Dermis microvascular lymphatic vessel endothelial cell (primary cell): ENCODE measurements around the gene TMEM141. TPM values are rescaled to one million over a fixed set of nuclear protein-coding genes. Genes with fewer than 3 reads are reported as not detected.
"Not testable (repeated sequence)": the region's sequence is repeated elsewhere in the genome, so short reads cannot be mapped to it uniquely, and the experiment has no call there.

ENCODE experiments used
- DNase-seq, 2 donors: peaks; one replicate each; pipeline versions ENCODE4 v3.0.0 to v3.0.0-alpha.2; 2010; ENCODE audit warnings: low read depth in 2 of 2
- total RNA-seq: library from RNA; depleted of rRNA; stranded (reverse); fragments of >200 nt; gene quantifications from 2 replicates; pipeline ENCODE4 v1.2.1, GENCODE V29; 2014

The TMEM141 gene
- total RNA-seq, 1 donor from 2014 or later = 58.8 TPM

- not testable (repeated sequence) for DNase-seq
Measured at GRCh38 chr9:136755302-136756133, 35.6 kb upstream of the TMEM141 start.

- no peak for DNase-seq
Measured at GRCh38 chr9:136756134-136756438, 35.1 kb upstream of the TMEM141 start.

DNA sequence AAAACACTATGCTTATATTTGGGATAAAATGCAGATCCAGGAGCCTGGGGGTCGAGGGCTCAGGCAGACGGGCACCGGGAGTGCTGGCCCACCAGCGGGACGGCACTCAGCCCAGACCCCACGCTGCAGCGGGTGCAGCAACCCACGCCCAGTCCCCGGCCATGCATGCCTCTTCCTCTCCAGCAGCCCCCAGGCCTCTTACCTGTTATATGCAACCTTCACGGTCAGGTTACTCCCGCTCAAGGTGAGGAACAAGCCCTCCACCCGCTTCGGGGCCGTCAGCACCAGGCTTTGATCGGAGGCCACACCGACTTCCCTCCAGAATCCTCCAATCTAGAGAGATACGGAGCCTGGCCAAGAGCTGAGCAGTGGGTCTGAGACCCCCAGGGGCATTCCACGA, 34.3 kb upstream of the TMEM141 start:
- DNase-seq = no peak

- no peak for DNase-seq
Measured at GRCh38 chr9:136757328-136757727, 33.8 kb upstream of the TMEM141 start.

GRCh38 chr9:136757751-136758140, 33.4 kb upstream of the TMEM141 start:
- no peak for DNase-seq

DNA sequence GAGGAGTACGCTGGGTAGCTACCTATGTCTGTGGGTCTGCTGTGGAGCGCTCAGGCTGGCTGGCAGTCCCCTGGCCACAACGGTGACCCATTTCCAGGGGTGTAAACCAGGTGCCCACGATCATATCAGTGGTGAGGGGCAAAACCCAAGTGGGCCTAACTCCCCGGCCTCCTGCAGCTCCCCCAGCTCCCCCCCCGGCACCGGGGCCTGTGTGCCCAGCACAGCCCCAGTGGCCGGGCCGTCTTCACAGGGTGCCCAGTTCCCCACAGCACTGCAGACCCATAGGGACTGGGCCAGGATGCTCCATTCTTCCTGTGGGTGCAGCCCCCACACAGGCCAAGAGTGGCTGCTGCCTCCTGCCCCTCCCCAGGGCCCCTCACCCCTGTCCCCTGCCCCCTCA, 32.1 kb upstream of the TMEM141 start:
- no peak for DNase-seq

DNA sequence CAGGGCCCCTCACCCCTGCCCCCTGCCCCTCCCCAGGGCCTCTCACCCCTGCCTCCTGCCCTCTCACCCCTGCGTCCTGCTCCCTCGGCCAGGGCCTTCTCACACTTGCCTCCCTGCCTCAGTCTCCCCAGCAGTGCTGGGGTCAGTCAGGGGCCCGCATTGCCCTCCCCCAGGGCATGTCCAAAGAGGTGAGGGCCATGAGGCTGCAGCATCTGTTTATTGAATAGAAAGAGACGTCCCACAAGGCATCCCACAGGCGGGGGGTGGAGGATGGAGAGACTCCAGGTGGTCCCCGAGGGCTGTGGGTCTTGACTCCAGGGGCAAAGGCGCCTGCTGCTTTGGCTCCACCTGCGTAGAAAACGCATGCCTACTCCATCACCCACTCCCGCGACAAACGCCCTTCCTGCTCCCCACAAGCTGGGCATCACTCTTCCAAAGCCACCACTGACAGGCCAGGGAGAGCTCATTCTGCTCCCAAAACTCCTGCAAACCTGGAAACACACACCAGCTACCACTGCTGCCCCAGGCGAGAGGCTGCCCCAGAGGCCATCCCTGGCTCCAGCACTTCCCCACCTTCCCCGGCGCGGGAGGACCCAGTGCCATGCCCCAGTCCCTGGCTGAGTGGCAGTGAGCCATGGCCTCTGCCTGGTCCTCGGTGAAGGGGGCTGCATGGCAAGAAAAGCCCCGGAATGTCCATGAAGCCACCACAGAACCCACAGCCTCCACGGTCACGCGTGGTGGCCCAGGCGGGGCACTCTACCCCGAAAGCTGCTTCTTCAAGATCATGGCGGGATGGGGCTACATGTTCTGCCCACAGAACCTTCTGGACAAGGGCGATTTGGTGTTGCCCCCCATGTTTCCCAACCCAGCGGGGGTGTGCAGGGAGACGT, 31.5 kb upstream of the TMEM141 start:
- DNase-seq = no peak

DNA sequence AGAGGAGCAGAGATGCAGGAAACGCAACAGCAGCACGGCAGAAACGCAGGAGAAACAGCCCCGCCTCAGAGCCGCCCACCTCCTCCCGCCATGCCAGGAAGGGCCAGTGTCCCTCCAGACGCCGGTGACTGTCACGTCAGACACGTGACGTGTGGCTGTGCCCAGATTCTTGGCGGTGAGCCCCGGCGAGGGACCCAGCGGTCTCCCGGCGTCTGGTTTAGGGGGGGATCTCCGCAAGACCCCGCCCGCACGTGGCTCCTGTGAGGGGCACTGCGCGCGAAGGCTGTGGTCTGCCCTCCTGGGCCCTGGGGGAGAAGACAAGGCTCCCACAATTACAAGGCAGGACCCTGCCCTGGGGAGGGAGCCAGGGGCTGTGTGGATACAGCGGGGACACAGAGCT, 30.7 kb upstream of the TMEM141 start:
- DNase-seq = no peak

- DNase-seq = peak in 1 of 2 donors; percentile 58
Measured at GRCh38 chr9:136760834-136761544, 30.2 kb upstream of the TMEM141 start.

DNA sequence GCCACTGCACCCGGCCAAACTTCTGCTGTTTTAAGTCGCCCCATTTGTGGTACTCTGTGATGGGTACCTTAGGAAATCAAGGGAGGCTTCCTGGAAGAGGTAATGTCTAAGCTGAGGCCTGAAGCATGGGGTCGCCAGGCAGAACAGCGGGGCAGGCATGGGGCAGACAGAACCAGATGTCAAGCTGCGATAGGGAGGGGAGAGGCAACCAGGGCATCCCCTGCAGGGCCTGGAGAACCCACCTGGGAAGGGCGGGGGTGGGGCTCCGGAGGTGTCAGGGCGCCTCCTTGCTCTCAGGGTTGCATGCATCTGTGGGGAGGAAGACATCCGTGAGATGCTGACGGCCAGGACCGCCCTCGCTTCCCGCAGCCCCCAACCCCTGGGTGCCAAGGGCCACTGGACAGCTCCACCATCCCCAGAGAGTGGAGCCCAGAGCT, 29.6 kb upstream of the TMEM141 start:
- no peak for DNase-seq

GRCh38 chr9:136762221-136762691, 28.9 kb upstream of the TMEM141 start:
- no peak for DNase-seq

DNA sequence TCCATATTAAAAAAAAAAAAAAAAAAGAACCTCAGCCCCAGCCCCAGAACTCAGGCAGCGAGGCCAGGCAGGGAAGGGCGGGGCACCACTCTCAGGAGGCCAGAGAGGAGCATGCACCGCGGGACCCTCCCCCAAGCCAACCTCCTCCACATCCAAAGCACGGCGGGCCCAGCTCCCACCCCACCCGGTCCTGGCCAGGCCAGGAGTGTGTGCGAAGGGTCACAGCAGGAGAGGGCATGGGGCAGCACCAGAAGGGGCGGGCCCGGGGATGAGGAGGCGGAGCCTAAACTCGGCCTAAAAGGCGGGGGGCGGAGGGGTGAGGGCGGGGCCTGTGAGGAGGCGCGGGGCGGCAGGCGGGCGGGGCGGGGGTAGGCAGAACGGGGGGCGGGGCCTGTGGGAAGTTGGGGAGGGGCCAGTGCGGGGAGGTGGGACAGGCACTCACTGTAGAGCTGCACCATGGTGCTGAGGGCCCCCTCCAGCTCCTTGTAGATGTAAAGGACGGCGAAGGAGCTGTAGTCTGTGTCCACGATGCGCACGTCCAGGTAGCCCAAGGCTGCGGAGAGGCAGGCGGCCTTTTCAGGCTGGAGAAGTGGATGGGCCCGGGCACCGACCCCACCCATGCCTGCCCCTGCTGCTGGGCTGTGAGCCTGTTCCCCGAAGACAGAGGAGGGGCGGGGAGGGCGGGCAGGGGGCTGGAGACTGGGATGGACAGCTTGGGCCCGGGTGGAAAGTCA, 28.1 kb upstream of the TMEM141 start:
- peak in 1 of 2 donors; percentile 42 for DNase-seq

GRCh38 chr9:136763649-136764035, 27.5 kb upstream of the TMEM141 start:
- no peak for DNase-seq

DNA sequence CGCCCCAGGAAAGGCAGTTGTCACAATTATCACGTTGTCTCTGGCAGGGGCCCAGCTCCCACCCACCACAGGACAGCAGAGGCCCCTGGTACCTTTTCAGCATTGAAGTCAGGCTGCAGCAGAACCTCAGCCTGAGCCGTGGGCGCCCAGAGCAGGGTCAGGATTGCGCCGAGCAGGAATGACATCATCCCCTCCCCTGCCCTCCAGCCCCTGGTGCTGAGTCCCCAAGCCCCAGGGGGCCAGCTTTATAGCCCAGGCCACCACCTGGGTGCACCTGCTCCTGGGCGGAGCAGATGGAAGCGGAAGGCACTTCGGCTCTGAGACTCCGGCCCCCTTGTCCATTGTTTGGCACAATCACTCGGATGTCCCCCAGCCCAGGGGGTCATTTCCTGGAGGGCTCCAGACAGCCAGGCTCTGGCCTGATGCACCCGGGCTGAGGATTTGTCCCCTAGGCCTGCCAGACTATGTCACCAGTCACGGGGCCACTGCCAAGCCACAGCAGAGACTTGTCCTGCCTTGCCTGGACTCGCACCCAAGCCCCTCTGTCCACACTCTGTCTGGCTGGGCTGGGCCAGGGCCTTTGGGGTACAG, 26.7 kb upstream of the TMEM141 start, which contains the start of gene LCN15:
Gene LCN15, minus strand, starts transcription at position 218 of the 591 bp plus-strand sequence. Its CDS starts 30 bp downstream, at position 188.
- no peak for DNase-seq

DNA sequence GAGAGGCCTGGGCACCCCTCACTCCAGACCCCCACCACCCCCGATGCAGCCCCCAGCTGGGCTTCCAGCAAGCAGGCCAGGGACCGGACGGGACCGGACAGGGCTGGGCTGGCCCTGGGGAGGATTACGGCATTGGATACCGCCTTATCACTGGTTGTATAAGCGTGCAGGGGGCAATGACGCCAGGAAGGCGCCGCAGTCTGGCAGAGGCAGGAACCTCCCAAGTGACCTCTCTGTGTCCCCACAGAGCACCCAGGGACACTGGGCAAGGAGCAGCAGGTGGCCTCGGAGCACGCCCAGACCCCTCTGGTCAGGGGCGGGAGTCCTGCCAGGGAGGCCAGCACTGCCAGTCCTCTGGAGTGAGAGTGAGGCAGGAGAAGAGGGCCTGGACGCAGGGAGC, 26.1 kb upstream of the TMEM141 start:
- no peak for DNase-seq

- not testable (repeated sequence) for DNase-seq
Measured at GRCh38 chr9:136765745-136766409, 25.3 kb upstream of the TMEM141 start.

DNA sequence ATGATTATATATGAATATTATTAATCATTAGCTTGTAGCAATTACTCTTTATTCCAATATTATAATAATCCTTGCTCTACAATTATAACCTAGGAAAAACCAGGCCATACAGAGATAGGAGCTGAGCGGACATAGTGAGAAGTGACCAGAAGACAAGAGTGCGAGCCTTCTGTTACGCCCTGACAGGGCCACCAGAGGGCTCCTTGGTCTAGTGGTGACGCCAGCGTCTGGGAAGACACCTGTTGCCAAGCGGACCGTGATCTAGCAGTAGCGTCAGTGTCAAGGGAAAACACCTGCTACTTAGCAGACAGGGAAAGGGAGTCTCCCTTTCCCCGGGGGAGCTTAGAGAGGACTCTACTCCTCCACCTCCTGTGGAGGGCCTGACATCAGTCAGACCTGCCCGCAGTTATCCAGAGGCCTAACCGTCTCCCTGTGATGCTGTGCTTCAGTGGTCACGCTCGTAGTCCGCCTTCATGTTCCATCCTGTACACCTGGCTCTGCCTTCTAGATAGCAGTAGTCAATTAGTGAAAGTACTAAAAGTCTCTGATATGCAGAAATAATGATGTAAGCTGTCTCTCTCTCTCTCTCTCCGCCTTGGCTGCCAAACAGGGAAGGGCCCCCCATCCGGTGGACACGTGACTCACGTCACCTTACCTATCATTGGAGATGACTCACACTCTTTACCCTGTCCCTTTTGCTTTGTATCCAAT, 24.6 kb upstream of the TMEM141 start:
- DNase-seq = peak in 1 of 2 donors; percentile 50

DNA sequence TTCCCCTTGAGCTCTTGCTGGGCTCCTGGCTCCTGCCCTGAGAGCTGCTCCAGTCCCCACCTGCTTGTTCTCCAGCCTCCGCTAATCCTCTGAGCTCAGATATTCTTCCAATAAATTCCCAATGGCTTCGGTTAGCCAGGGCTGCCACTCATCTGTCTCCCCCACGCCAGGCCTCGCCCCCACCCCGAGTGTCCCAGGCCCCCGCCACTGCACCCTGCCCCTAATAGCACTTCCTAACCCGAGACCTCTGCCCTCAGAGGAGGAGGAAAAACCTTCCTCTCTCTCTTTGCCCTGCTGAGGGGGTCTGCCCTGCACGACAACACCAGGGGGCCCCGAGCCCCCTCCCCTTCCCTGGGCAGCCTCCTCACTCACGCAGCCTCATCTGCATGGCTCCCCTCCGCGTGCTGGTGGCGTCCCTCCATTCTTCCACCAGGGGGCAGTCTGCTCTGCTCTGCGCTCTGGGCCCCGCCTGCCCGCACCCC, 21.4 kb upstream of the TMEM141 start:
- DNase-seq = peak in 1 of 2 donors; percentile 32

- DNase-seq = no peak
Measured at GRCh38 chr9:136771907-136772415, 19.2 kb upstream of the TMEM141 start.
